Measurements from ENCODE around the gene FFAR2.
A peak's percentile ranks its signal among the peaks of the same experiment; 100 is the strongest.

FFAR2 gene

GRCh38 chr19:35461060-35461459 lies 13.0 kb downstream of the FFAR2 start:
- TF ChIP-seq YY1 (IDR thresholded peaks at IDR 0.05; ENCODE audit: low read depth) (no peak), CREB1 (IDR thresholded peaks at IDR 0.05; ENCODE audit: low read depth) (no peak), MAX (IDR thresholded peaks at IDR 0.05) (no peak), RAD21 (IDR thresholded peaks at IDR 0.05; ENCODE audit: low read depth) (no peak), EGR1 (IDR thresholded peaks at IDR 0.05) (no peak), REST (IDR thresholded peaks at IDR 0.05; ENCODE audit: low read depth) (no peak), NFIC (IDR thresholded peaks at IDR 0.05) (no peak), TCF12 (IDR thresholded peaks at IDR 0.05; ENCODE audit: low read depth) (no peak), EP300 (IDR thresholded peaks at IDR 0.05; ENCODE audit: borderline replicate concordance) (no peak), CEBPB (IDR thresholded peaks at IDR 0.05) (no peak), TAF1 (IDR thresholded peaks at IDR 0.05; ENCODE audit: low read depth) (no peak), ZBTB7A (IDR thresholded peaks at IDR 0.05; ENCODE audit: low read depth) (no peak), TEAD4 (IDR thresholded peaks at IDR 0.05) (no peak), FOXM1 (IDR thresholded peaks at IDR 0.05; ENCODE audit: borderline replicate concordance, low read depth) (no peak)
- TF ChIP-seq, protein P1, sequence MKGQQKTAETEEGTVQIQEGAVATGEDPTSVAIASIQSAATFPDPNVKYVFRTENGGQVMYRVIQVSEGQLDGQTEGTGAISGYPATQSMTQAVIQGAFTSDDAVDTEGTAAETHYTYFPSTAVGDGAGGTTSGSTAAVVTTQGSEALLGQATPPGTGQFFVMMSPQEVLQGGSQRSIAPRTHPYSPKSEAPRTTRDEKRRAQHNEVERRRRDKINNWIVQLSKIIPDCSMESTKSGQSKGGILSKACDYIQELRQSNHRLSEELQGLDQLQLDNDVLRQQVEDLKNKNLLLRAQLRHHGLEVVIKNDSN (IDR thresholded peaks at IDR 0.05) = no peak

GRCh38 chr19:35462476-35462953 lies 14.5 kb downstream of the FFAR2 start:
- TF ChIP-seq TCF12 (IDR thresholded peaks at IDR 0.05; ENCODE audit: low read depth) (no peak), NFIC (IDR thresholded peaks at IDR 0.05) (no peak), EP300 (IDR thresholded peaks at IDR 0.05; ENCODE audit: borderline replicate concordance) (no peak), YY1 (IDR thresholded peaks at IDR 0.05; ENCODE audit: low read depth) (no peak), FOXM1 (IDR thresholded peaks at IDR 0.05; ENCODE audit: borderline replicate concordance, low read depth) (no peak), REST (IDR thresholded peaks at IDR 0.05; ENCODE audit: low read depth) (no peak), TAF1 (IDR thresholded peaks at IDR 0.05; ENCODE audit: low read depth) (no peak), CEBPB (IDR thresholded peaks at IDR 0.05) (no peak), CREB1 (IDR thresholded peaks at IDR 0.05; ENCODE audit: low read depth) (no peak), RAD21 (IDR thresholded peaks at IDR 0.05; ENCODE audit: low read depth) (no peak), TEAD4 (IDR thresholded peaks at IDR 0.05) (no peak), ZBTB7A (IDR thresholded peaks at IDR 0.05; ENCODE audit: low read depth) (no peak), EGR1 (IDR thresholded peaks at IDR 0.05) (no peak)
- TF ChIP-seq, protein P1 (IDR thresholded peaks at IDR 0.05) = no peak

- TF ChIP-seq RAD21 (IDR thresholded peaks at IDR 0.05; ENCODE audit: low read depth) (no peak), TCF12 (IDR thresholded peaks at IDR 0.05; ENCODE audit: low read depth) (no peak), ZBTB7A (IDR thresholded peaks at IDR 0.05; ENCODE audit: low read depth) (no peak), EP300 (IDR thresholded peaks at IDR 0.05; ENCODE audit: borderline replicate concordance) (no peak), NFIC (IDR thresholded peaks at IDR 0.05) (no peak), REST (IDR thresholded peaks at IDR 0.05; ENCODE audit: low read depth) (no peak), TEAD4 (IDR thresholded peaks at IDR 0.05) (no peak), TAF1 (IDR thresholded peaks at IDR 0.05; ENCODE audit: low read depth) (no peak)
Measured at GRCh38 chr19:35466259-35466658, 18.2 kb downstream of the FFAR2 start.

GRCh38 chr19:35468637-35469036 lies 20.6 kb downstream of the FFAR2 start:
- TF ChIP-seq YY1 (IDR thresholded peaks at IDR 0.05; ENCODE audit: low read depth) = no peak
- TF ChIP-seq RAD21 (IDR thresholded peaks at IDR 0.05; ENCODE audit: low read depth) = peak; percentile 58
- TF ChIP-seq MAX (IDR thresholded peaks at IDR 0.05) = no peak
- no peak for TF ChIP-seq NFIC (IDR thresholded peaks at IDR 0.05)
- no peak for TF ChIP-seq REST (IDR thresholded peaks at IDR 0.05; ENCODE audit: low read depth)
- no peak for TF ChIP-seq EP300 (IDR thresholded peaks at IDR 0.05; ENCODE audit: borderline replicate concordance)
- no peak for TF ChIP-seq FOXM1 (IDR thresholded peaks at IDR 0.05; ENCODE audit: borderline replicate concordance, low read depth)
